Measurements from ENCODE around the gene ADARB1.

Gene ADARB1

DNA sequence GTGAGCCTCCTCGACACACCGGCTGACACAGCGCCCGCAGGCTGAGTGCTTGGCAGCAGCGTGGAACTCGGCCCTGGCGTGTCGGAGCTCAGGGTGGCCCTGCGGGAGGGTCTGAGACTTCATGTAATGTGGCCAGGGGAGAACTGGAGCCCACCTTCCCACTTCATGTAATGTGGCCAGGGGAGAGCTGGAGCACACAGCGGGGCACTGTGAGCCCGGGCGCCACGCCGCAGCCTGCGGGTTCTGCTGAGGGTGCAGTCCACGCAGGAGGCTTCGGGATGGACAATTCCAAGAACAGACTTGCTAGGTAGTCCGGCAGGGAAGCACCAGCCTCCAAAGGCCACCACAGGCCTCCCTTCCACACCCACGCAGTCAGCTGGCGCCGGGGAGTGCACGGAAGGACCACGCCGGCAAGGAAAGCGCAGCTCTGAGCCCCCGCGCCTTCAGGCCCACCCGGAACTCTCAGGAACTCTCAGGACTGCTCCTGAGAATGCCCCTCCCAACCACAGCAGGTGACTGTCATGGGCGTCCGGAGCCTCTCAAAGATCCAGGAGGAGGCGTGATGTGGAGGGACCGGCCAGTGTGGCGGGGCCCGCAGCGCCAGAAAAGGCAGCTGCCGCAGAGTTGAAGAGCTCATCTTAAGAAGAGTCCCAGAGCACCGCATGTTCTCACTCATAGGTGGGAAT lies 19.3 kb upstream of the ADARB1 start:
- peak in 5 of 56 donors; percentile 6 to 24 (median 15) for DNase-seq

DNA sequence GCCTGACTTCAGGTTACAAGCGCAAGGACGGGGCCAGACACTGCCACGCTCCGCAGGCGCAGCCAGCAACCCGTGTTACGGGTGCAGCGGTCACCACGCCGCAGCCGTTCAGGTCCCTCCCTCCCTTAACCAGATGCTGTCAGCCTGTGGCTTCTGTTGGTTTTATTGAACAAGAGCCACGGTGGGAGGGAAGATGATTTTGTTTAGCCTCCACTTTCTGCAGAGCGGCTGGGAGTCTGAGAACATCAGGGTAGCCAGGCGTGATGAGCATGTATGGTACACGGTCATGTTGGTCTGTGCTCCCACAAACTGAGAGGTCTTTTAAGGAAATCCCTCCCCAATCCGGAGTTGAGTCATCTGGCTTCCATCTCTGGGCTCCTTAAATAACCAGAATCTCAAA lies 18.5 kb upstream of the ADARB1 start:
- no peak for DNase-seq

DNA sequence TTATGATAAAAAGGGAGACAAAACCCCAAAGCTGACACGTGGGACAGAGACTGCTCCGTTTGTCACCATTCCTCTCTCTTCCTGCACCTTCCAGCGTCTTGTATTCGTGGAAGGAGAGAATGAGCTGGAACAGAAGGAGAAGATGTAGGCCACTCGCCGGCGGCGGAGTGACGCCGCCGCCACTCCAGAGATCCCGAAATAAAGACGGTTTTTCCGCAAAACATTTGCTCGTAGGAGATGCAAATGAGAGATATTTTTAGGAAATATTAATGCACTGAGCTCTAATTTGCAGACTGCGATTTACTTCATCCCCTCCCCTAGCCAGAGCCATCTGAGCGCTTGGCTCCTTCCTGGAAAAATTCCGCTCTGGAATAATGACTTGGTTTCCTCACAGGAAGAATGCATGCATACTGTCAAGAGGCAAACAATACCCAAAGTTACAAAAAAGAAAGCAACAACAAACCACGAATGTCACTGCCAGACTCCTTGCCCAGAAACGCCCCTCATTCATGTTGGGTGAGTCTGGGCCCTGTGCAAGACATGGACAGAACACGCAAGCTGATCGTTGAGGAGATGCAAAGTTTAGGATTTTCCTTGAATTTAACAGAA lies 18.0 kb upstream of the ADARB1 start:
- no peak for DNase-seq

DNA sequence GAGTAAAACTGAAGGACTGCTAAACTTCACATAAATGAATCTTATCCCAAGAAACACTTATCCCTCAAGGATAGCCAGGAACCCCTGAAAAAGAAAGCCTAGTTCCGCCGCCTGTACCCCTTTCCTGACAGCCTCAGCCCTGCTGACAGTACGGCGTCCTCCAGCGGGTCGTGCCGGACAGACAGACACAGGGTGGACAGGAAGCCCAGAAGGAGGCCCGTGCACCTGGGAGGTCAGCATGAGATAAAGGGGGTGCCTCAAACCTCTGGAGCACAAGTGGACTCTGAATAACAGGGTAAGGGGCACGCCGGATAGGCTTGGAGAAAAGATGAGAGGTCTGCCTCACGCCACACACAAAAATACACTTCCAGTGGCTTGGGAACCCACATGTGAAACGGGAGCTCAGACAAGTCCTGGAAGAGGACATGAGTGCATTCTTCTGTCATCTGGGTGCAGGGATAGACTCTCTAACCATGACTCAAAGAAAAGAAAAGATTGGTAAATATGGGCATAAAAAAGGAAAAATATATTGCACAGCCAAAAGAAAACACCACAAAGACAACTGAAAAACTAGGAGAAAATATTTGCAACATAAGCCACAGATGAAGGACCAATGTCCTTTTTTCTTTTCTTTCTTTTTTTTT lies 17.3 kb upstream of the ADARB1 start:
- DNase-seq: no peak

DNA sequence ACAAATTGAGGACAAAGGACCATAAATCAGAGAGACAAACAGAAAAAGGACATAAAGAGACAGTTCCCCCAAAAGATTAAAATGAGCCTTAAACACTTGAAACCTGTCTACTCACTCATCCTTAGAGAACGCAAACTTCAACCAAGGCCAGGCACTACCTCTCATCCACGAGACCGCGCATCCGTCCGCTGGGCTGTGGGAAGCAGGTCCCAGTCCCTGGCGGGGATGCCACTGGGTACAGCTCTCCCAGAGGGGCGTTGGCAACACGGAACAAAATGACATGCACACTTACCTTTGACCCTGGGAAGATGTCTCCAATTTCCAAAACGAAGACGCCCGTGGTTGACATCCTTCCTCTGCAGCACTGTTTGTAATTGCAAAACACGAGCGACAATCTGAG lies 16.5 kb upstream of the ADARB1 start:
- no peak for DNase-seq

DNA sequence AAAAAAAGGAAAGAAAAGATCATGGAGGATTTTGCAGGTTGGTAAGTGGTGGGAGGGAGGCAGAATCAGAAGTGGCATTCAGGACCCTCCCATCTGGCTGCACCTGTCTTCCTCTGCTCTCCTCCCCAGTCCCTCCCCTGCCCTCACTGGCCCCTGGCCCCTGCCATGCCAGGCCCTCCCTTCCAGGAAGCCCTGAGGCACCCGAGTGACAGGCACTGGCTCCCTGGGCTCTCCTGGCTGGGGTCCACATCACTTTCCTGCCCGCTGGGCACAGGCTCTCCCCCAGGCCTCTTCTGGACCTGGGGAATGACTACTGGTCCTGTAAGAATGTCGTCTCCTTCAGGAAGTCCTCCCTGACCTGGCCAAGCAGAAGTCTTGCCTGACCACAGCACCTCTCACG lies 15.3 kb upstream of the ADARB1 start:
- DNase-seq: no peak

DNA sequence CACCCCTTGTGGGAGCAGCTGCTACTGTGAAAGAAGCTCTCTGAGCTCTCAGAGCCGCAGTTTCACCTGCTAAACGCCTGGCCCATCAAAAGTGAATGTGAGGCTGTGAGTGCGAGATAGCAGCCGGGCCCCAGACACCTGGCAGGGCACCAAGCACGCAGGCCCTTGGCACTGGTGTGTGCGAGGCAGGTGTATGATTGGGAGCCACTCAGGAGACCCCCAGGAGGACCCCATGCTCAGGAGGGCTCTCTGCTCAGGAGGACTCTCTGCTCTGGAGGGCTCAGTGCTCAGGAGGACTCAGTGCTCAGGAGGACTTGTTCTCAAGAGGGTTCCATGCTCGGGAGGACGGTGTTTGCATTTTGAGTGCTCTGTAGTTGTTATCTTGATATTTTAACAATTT lies 14.3 kb upstream of the ADARB1 start:
- DNase-seq: no peak

DNA sequence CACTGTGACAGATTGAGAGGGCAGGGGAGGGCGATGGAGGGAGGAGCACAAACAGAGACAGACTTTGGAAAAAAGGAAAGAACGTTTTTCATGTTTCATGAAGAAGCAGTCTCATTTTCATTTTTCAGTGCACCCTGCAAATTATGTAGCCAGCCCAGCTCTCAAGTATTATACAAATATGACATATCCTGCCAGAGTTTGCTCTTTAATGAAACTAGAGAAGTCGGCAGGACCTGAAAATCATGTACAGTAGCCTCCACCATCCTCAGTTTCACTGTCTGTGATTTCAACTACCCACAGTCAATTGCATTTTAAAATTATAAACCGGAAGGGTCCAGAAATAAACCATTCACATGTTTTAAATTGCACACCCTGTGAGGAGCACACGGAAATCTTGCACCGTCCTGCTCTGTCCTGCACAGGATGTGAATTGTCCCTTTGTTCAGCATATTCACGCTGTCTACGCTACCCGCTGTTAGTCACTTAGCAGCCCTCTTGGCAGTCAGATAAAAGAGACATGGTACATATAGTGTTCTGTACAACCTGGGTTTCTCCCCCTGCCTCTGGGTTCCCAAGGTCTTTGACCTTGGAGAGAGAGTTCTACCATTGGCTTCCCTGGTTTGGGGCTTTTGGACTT lies 13.6 kb upstream of the ADARB1 start:
- no peak for DNase-seq

DNA sequence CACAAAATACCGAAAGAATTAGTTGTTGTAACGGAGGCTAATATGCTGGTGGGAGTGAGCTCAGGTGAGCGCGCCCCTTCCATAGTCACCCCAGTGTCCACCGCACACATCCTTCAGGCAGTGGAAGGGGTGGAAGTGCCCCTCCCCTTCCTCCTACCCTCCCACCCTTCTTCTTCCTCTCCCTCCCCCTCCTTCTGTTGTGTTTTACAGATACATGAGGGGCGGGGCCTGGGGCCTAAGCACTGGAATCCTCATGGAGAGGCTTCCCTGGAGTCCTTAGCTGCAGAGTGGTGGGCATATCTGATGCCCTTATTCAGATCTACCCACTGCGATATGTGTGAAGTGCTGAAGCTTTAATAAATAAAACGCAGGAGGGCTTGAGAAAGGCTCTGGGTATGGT lies 10.3 kb upstream of the ADARB1 start:
- DNase-seq: no peak

DNA sequence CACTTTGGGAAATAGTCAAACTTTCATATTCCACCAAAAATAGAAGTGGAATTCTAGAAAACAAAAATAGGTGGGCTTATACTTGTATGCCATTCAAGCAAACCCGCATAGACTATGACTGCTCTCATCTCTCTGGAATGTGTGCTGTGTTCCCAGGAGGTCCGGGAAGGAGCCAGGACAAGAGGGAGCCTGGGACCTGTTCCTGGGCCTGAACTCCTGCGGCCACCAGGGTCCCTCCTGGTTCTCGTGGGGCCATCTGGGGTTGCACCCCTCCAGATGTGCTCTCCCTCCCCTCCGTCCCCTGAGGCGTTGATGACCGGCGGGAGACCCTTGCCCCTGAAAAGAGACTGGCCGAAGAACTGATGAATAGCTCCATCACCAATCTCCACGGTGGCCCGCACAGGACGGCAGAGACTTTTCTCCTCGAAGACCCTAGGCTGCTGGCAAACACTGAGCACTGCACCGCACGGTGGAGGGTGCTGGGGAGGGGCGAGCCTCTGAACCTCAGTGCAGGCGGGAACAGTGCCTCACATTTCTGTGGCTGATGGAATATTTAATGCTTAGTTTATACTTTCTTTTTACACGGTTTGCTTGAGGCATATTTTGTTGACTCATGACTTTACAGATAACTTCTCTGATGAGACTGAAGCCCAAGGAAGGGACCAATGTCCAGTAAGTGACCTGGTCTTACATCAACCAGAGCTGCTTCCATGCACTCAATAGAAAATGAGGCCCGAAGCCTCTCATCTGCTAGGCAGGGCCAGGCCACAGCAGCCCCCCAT lies 9.6 kb upstream of the ADARB1 start:
- no peak for DNase-seq

DNA sequence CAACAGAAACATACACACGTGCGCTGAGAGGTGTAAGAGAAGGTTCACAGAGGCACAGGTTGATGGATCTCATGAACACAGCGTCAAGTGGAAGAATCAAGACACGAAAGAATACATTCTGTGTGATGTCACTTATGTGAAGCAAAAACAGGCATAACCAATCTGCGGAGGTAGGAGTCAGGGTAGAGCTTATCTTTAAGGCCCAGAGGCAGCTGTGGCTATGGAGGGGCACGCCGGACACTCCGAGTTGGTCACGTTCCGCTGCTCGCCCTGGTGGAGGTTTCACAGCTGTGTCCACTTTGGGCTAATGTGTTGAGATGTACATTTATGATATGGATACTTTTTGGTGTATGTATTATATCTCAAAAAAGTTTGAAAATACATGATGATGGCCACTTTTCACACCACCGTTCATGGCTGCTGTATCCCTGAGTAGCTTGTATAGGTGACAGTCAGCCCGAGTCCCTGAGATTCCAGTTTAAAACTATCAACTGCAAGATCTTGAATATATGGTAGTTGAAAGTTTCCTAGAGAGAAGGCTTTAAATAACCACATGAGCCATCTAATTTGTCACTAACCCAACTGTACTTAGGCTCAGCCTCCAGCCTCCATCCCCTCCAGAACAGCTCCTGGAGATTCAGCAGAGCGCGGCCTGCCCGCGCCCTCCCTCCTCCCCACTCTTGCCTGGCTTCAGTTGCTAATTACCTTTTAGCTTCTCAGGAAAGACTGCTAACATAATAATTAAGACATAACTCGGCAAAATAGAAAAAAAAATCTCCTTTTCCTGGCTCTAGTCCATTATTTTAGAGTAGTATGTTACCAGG lies 6.7 kb upstream of the ADARB1 start:
- DNase-seq: no peak

DNA sequence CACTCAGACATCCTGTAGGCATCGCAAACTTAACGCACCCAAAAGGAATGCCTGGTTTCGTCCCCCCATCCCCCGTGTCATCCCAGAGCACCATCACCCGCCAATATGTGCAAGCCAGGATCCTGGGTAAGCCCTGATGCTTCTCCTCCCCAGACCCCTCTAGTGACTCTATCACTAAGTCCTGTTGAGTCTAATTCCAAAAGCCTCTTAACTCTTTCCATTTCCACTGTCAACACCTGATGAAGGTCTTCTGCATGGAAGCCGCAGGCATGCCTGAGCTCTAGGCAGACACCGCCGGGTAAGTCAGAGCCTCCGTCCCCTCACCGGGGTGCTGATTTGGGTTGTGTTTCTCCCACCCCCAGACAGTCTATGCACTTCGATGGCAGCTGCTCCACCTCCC lies 5.3 kb upstream of the ADARB1 start:
- no peak for DNase-seq

DNA sequence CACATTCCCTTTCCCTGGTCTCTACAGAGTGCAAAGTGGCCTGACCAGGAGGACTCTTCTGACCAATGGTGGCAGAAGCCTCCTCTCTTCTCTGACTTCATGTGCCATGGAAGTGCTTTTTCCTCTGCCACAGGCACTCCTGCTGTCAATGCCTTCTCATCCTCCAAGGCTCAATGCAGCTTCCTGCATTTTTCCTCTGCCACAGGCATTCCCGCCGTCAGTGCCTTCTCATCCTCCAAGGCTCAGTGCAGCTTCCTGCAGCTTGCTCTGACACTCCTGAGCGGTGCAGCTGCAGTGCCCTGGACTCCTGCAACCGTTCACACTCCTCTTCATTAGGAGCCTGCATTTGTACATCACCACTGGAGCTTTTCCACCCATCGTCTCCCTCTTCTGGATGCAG lies 4.7 kb upstream of the ADARB1 start:
- no peak for DNase-seq

DNA sequence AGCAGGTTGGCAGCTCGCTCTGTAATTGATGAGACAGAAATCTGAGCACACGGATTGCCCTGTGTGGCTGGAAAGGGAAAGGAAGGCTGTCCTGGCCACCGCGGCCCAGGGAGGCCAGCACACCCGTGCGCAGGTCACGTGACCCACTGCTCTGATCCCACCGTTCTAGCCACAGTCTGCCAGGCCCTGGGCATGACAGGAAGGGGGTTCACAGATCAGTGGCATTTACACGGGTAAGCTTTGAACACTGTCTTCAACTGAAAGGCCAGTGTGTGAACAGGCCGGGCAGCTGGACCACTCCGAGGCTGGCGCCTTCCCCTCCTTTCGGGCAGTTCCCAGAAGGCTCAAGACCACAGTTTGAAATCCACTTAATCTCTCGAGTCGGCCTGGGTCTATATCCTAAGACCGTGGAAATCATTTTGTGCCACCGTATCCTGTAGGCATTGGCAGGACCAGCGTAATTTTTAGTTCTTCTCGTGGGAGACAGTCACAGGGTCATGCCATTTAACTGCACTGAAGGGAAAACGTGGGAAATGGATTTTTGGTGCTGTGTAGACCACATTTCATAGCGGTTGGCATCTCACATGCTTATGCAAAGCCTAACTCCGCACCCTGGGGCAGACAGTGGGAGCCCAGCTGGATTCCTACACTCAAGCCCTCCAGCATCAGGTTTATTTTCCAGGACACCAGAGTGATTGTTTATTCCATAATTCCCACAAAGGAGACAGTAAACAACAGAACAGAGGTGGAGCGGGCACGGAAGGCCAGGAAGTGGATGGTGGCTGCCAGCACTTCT lies 3.1 kb upstream of the ADARB1 start:
- DNase-seq: no peak

DNA sequence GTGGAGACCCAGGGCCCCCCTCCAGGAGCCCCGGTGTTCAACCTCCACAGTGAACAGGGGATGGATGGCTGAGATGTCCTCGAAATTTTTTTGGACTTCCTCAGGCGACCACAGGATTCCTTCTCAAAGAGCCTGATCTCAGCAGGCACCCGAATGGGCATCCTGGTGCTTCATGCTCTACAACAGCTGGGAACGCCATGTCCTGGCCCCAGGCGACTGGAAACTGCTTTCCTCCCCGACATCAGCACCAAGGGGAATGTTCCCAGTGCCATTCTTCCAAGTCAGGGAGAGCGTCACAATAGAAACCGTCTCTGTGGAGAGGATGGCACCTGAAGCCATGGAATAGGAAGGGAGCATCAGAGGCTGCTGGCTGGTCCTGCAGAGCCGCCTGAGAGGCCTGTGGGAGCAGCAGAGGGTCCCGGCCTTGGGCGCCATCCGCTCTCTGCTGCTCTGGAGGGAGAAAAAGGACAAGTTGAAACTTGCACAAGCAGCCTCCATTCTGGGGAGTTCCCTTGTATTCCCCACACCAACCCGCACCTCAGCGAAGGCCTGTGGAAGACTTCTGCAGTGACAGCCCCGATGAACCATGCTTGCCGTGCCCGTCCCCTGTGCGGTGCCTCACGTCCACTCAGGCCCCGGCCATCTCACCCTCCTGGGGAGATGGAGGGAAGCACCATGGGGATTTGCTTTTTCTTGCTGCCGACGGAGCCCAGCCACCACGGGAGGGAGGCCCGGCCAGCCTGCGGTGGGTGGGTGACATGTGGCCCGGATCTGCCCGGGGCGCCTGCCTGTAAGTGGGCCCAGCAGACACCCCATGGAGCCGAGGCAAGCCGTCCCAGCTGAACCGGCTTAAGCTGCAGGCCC lies 2.3 kb upstream of the ADARB1 start:
- DNase-seq: no peak

DNA sequence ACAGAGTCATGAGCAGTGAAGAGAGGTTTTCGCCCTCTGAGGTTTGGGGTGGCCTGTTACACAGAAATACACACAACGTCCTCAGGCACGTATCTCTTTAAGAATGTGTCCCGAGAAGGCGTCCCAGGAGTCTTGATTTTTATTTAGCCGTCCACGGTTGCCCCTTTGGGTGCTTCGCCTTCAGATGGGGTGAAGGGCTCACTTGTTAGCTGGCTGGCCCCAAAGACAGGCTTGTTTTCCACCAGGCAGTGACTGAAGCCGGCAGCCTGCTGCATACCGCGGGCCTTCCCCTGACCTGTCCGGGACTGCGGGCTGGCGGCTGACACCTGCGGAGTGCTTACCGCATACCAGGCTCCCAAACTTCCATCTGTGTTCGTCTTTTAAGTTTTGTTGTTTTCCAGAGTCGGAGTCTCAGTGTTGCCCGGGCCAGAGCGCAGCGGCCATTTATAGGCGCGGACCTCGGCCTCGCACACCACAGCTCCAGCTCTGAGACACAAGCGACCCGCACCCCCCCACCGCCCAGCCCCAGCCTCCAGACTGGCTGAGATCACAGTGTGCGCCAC lies 1.6 kb upstream of the ADARB1 start:
- no peak for DNase-seq

DNA sequence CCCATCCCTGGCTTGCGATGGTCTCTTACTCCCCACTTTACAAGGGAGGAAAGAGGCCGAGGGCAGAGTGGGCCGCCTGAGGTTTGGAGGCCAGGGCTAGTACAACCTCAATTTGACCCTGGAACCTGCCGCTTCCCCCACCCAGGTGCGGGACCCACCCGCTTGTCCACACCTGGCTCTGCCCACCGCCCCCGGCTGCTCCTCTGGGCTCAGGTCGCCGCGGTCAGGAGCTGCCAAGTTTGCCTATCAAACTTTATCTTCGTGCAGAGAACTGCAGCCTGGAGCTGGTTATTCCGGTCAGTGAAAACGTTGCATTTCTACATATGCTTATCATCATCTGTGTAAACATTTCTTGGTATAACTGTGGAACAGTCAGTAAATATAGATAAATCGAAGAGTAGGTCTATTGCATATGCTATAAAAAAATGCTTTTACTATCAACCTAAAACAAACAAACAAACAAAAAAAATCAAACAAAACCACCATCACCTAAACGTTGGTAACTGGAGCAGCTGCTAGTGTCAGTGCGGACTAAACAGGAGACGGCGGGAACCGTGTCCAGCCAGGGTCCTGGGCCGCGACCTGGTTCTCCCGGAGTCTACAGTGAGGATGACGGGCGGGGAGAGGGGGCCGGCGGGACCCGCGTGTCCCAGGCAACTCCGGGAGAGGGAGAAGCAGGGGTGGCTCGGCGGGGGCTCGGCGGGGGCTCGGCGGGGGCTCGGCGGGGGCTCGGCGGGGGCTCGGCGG lies 906 bp upstream of the ADARB1 start:
- DNase-seq: peak in 5 of 56 donors; percentile 8 to 59 (median 18)
